HG02885 (cell line): ENCODE measurements around the gene WWC1.
"Not testable (repeated sequence)": the region's sequence is repeated elsewhere in the genome, so short reads cannot be mapped to it uniquely, and the experiment has no call there.

Source experiments
- ATAC-seq: cut with Tn5 transposase; IDR thresholded peaks from one replicate; pipeline ENCODE4 v1.9.1; 2021; ENCODE audit warnings: mild to moderate bottlenecking; ENCODE audit not compliant: unreplicated experiment, poor library complexity

WWC1 gene

DNA sequence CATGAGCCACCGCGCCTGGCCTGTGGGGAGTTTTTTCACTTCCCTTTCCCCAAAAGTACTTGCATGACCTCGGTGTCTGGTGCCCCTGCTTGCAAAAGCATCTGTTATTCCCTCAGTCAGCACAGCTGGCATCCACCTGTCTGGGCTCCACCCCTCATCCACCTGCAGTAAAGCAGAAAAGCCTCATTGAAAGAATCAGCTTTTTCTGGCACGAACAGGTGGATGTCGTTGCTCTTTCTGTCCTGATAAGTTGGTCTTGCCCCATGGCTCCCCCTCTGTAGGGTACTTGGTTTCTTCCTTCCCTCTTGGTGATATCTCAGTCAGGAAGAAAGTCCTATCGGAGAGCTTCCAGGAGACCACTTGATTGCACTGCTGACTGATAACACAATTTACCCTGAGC, 37.4 kb downstream of the WWC1 start:
- ATAC-seq: peak; percentile 79

DNA sequence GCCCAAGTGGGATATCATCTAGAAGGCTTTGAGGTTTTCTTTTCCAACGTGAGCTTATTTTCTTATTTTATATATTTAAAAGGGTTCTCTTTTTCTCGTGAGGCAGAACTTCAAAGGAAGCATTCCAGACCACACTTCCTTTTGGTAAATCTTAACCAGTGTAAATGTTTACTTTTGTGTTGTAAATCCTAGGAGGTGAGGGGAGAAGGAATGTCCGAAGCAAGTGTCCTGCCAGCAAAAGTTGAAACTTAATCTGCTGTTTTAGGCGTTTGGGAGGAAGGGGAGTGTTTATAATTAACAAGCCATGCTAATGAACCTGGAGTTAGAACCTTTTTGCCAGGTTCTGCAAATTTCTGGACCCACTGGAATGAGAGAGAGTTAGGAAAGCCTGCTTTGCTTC, 37.9 kb downstream of the WWC1 start:
- ATAC-seq: no peak

DNA sequence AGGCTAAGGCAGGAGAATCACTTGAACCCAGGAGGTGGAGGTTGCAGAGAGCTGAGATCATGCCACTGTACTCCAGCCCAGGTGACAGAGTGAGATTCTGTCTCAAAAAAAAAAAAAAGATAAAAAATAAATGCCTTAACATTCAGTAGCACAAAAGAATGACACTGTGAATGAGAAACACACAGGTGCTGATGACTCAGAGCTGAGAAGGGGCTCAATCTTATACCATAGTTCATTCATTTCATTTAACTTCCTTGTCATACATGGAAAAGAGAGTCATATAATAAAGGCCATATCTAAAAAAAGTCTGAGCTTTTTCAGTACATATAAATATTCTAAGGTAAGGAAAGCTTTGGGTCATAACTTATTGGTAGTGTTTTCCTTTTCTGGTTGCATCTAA, 40.6 kb downstream of the WWC1 start:
- ATAC-seq: no peak

DNA sequence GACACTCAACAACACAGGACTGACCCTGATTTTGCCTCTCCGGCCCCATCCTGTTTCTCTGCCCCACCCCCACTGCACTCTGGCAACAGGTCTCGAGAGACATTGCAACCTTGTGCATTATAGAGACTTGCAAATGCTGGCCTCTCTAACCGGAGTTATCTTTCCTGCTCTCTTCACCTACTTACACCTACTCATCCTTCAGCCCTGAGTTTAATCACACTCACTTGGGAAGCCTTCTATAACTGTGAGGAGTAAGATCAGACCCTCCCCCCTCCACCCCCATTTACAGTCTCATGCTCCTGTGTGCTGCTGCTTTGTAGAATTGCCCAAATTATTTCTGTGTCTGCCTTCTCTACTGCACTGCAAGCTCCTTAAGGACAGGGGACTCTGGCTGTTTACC, 42.8 kb downstream of the WWC1 start:
- ATAC-seq: peak; percentile 38

DNA sequence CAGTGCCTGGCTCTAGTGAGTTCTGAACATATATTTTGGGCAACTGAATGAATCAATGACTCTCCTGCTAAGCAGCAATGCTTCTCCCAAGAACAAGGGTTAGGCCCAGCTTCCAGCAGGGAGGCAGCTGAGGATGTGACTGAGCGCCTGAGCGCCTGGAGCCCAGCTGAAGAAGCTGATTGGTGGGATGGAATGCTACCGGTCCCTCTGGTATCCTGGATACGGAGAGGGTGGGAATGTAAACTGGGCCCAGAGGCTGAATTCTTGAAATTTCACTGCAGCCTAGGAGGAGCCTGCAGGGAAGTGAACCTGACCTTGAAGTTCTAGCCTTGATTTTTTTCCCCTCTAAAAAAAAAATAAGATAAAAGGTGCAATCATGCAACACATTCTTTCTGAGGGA, 43.2 kb downstream of the WWC1 start:
- no peak for ATAC-seq

DNA sequence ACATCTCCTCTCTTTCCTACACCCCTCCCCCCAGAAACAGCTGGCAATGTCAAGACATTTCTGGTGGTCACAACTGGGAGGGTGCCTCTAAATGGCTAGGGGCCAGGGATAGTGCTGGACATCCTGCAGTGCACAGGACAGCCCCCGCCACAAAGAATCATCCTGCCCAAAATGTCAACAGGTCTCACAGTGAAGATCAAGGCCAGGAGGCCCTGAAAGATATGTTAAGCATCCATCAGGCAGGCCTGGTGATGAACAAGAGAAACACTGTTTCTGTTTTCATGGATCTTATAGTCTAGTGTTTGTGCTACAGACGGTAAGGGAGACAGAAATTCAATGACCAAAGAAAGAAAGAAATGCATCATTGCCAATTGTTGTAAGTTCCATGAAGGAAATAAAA, 45.9 kb downstream of the WWC1 start:
- no peak for ATAC-seq

DNA sequence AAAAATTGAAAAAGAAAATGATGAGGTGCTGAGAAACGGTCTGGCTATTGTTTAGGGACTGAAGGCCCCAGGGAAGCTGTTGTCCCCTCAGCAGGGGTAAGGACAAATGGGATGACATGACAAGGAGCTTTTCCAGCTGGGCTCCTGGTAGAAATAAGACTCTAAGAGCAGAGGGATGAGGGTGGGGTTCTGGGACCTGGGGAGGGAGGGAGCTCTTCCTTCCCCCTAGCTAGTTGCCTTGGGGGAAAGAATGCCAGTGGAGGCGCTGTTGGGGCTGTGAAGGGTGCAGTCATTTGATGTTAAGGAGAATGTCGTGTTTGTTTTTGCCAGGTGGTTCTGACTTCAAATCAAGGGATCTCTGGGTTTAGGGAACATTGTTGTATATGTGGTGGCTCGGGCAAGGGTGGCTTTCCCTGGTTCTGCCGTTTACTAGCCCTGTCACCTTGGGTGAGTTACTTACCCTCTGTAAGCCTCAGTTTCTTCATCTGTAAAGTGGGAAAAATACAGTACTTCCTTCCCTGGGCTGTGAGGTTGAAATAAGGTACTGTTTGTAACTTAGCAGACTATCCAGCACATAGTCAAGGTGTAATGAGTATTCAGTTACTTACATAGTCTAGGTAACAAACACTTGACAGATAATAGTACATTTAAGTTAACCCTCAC, 47.8 kb downstream of the WWC1 start:
- ATAC-seq: no peak

DNA sequence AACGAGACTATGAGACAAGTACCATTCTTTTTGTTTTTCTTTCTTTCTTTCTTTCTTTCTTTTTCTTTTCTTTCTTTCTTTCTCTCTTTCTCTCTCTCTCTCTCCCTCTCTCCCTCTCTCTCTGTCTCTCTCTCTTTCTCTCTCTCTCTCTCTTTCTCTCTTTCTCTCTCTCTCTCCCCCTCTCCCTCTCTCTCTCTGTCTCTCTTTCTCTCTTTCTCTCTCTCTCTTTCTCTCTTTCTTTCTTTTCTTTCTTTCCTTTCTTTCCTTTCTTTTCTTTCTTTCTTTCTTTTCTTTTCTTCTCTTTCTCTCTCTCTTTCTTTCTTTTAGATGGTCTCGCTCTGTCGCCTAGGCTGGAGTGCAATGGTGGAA, 48.3 kb downstream of the WWC1 start:
- ATAC-seq: not testable (repeated sequence)

DNA sequence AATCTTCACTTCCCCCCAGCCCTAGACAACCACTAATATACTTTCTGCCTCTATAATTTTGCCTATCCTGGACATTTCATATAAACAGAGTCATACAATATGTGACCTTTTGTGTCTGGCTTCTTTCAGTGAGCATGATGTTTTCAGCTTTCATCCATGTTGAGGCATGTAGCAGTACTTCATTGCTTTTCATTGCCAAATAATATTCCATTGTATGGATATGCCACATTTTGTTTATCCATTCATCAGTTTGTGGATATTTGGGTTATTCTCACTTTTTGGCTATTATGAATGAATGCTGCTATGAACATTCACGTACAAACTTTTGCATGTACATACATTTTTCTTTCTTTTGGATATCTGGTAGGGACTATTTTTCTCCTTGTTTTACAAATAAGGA, 49.0 kb downstream of the WWC1 start:
- ATAC-seq: no peak

DNA sequence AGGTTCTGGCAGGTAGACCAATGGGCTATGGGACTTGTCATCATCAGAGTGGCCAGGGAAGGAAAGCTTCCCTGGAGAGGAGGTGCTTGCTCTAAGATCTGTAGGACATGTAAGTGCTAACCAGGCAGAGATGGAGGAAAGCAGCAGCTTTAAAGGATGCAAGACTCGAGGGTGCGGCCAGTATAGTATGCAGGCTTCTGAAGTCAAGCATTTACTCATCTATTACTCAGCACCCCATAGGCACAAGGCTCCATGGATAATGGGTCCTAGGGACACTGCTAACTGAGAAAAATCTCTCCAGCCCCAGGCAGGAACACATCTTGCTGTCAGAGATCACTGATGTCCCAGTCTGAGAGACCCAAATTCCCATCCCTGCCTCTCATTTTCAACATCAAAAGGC, 49.7 kb downstream of the WWC1 start:
- no peak for ATAC-seq

DNA sequence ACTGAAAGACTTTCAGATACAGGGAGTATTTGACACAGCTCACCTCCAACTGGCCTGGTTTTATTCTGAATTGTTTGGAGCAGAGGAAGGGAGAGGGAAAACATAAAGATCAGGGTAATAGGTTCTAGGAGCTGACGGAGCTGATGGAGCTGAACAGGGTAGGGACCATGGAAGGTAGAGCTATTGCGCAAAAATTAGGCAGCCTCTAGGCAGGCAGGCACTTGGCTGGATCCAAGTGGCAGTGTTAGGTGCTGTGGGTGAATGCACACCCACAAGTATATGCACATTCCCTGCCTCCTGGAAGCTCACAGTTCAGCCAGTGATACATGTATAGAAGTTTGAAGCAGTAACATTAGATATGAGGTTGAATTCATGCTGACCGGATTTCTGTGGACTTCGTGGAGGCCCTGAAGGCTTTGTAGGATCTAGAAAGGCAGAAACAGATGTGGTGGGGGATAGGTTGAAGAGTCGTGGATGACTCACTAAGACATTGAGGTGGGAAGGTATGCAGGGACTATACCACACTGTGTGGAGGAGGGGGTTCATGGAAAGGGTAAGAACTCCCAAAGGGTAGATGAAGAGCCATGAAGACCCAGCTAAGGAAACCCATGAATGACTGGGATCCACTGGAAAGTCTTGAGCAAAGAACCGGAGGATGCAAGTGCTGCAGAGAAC, 50.8 kb downstream of the WWC1 start:
- ATAC-seq: no peak

DNA sequence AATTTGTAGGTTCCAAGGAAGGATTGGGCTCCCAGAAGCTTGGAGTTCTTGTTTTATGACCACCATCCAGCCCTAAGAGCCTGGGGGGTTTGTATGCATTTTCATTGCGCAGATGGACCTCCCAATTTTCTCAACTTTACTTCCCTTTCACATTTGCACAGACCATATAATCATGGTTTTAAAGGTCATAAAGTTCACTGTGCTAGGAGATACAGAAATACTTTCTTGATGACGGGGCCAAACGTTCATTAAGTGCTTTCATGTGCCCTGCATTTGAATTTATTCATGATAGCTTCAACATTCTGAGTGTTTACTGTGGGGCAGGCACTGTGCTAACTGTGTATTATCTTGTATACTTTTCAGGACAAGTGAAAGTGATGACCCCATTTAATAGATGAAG, 51.5 kb downstream of the WWC1 start:
- ATAC-seq: no peak

DNA sequence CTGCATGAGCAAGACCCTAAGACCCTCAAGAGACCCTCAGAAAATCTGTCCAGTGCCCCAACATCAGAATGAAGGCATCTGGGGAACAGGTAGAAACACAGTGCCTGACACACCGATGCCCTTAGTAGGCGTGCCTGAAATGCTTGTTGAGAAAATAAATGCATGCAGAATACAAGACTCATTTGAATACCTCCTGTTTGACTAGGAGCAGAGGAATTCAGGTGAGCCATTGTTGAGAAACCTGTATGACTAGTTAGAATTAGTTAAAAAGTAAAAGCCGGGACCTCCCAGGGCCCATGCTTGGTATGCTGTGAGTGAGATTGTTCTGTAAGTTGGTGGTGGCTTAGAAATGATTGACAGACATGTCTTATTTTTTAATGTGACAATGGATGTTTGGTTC, 55.0 kb downstream of the WWC1 start:
- ATAC-seq: no peak

DNA sequence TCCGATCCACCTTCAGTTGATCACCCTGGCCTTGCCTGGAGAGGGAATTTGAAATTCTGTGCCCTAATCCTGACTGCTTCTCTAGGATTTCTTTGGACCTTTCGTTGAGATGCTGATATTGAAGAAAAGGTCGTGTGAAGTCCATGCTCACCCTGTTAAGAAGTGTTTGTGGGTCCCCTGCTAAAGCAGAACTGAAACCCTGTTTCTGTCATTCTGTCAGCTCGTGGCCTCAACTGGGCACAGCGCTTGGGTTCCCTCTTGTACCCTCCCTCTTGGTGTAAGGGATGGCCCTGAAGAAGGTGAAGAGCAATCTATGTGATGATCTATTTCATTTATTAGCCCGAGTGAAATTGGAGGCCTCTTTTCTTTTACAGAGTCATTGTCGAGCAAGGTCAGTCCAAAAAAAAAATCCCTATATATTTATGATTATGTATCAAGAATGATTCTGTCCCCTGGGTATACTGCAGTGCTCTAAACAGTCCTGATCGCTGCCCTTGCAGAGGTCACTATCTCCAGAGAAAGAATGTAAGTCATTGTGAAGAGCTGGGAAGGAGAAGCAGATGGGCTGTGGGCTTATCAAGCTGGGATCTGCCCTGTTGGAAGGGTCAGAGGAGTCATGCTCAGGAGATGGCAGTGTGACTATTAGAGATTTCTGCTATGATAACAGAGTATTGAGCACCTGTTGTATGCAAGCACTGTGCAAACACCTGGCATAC, 56.1 kb downstream of the WWC1 start:
- peak; percentile 86 for ATAC-seq

DNA sequence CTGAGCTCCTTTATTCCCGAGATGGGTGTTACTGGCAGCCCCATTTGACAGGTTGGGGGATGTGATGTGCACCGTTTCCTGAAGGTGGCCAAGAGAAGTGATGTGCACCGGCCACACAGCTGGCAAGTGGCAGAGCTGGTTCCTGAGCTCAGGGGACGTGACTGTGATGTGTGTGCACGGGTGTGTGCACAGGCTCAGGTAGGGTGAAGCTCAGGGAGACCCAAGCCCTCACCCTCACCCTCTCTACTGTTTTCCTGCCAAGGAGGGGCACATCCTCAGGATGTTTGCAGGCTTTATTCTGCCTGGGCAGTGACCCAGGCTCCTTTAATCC, 56.6 kb downstream of the WWC1 start:
- ATAC-seq: no peak

DNA sequence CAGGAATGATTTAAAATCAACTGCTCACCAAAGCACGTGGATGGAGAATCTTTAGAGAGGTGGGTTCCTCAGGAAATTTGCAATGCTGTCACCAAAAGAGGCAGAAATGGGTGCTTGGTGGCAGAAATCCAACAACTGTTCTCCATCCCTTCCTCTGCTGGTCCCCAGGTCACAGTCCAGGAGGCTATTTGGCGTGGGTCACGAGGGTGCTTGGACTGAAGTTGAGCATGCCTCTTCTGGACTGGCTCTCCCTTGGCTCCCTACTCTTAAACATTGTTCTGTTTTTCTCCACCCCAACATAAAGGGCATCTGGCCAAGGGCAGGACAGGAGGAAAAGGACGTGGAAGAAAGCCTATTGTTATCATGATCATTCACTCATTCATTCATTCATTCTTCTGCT, 58.9 kb downstream of the WWC1 start:
- ATAC-seq: no peak

DNA sequence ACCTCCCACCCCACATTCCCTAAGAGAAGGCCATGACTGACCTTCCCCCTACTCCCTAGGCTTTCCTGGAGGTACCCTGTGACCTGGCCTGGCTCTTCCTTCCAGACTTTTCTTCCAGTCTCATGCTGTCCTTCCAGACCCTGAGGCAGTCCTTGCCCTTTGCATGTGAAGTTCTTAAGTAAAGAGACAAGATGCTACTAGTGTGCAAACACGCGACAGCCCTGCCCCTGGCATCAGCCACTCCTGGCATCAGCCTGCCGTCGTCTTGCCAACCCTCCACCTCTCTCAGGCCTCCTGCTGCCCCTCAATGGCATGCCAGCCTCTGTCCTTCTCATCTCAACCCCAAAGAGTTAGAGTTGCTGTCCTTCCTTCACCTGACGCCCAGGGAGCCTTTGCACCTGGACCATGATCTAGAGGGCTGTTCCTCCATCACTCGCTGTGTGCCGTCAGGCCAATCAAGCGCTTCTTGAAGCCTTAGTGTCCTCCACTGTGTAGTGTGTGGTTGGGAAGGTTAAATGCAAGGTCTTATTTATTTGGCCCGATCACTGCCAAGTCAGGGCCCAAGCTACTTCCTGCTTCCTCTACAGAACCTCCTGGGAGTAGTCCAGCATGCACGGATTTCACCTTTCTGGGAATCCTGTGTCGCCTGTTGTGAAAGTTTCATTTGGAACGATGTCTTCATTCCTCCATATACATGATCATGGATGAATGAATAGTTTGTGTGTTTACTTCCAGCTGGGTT, 61.9 kb downstream of the WWC1 start:
- ATAC-seq: no peak

DNA sequence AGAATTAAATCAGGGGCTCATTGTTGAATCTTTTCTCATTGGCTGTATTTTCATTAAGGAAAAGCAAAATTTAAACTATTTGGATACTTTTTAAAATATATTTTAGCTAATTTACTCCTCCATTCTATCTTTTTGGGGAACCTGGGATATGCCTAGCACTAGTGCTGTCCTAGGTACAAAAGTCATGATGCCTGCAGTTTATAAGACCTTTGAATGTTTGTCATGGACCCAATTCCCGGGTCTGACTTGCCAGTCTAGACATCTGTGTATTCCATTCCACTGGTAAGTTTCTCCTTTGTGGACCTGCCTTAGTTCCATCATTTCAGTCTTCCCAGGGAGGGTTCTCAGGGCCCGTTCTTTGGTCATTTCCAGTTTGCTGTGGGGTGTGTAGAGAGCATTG, 63.0 kb downstream of the WWC1 start:
- ATAC-seq: no peak

DNA sequence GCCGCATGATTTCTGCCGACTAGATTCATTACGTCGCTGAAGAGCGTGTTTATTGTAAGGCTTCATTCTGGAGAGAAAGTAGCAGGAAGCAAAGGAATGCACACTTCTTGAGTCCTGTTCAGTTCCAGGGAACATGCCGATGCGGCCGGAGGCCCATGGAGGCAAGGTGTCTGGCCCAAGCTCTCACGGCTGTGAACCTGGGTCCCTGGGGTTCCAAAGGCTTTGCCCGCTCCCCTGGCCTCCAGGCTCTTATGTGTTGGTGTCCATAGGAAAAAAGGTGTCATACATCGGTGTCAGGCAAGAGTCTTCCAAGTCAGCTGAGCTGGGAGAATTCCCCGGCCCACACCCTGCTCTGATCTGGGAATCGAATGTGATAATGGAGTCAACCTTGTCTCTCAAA, 64.7 kb downstream of the WWC1 start:
- ATAC-seq: no peak

DNA sequence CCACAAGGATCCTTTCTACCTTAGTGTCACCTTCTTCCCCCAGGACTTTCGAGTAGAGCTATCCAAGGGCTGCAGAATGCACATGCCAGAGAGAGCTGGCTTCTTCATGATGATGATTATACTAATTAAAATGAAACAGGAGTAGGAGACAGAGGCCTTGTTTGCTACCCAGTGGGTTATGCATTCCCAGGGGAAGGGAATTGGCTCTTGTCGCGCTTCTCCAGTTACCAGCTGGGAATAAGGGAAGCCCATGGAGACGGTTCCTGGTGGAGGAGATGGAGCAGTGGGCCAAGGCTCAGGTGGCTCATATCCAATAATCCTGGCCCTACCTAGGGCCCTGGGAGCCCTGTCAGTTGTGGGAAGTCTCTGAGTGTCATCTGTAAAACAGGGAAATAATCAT, 65.1 kb downstream of the WWC1 start:
- no peak for ATAC-seq

DNA sequence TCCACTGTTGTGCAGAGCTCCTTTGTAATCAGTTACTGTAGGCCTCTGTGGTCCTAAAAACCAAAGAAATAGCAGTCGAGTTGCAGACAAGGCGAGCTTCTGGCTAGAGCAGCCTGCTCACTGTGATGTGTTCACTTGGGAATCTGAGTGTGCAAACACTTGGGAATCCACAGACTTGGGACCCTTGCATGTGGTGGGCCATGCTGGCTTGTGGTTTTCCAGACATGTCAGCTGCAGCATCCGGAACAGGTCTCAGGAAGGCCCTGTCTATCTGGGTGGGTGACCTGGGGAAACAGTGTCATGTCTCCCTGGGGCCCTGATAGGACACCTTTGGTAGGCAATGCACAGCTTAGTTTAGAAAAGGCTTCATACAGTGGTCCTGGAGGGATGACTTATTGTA, 66.4 kb downstream of the WWC1 start:
- no peak for ATAC-seq
